HEK293T (cell line): ENCODE data around the gene ZNF813.

Source experiments
- ARNT ChIP-seq: fragments of 450-650 bp; IDR thresholded peaks from 2 replicates; pipeline ENCODE4 v1.6.1; 2017; ENCODE audit warnings: mild to moderate bottlenecking
- ELF4 ChIP-seq: fragments of 450-650 bp; IDR thresholded peaks from 2 replicates; pipeline ENCODE4 v1.6.1; 2017; ENCODE audit warnings: antibody characterized with exemption
- FOXA1 ChIP-seq: fragments of 450-650 bp; IDR thresholded peaks from 2 replicates; pipeline ENCODE4 v1.6.1; 2016; ENCODE audit warnings: mild to moderate bottlenecking
- FOXK2 ChIP-seq: fragments of 450-650 bp; IDR thresholded peaks from 2 replicates; pipeline ENCODE4 v1.6.1; 2016; ENCODE audit warnings: mild to moderate bottlenecking
- FOXM1 ChIP-seq: fragments of 450-650 bp; IDR thresholded peaks from 2 replicates; pipeline ENCODE4 v1.6.1; 2017; ENCODE audit warnings: mild to moderate bottlenecking, borderline replicate concordance
- HDGF ChIP-seq: fragments of 450-650 bp; IDR thresholded peaks from 2 replicates; pipeline ENCODE4 v1.6.1; 2017; ENCODE audit warnings: antibody characterized with exemption, borderline replicate concordance
- LEF1 ChIP-seq: fragments of 450-650 bp; IDR thresholded peaks from 2 replicates; pipeline ENCODE4 v1.6.1; 2017; ENCODE audit warnings: mild to moderate bottlenecking, borderline replicate concordance
- SP1 ChIP-seq: fragments of 450-650 bp; IDR thresholded peaks from 2 replicates; pipeline ENCODE4 v1.6.1; 2017
- SUZ12 ChIP-seq: fragments of 450-650 bp; IDR thresholded peaks from 2 replicates; pipeline ENCODE4 v1.6.1; 2016; ENCODE audit warnings: mild to moderate bottlenecking
- TARDBP ChIP-seq: fragments of 450-650 bp; IDR thresholded peaks from 2 replicates; pipeline ENCODE4 v1.6.1; 2016
- ZNF384 ChIP-seq: fragments of 450-650 bp; IDR thresholded peaks from 2 replicates; pipeline ENCODE4 v1.6.1; 2016

- TF ChIP-seq FOXA1 (no peak), SP1 (no peak), SUZ12 (no peak), FOXK2 (no peak), FOXM1 (no peak), ARNT (no peak), HDGF (no peak), ELF4 (no peak), TARDBP (no peak), LEF1 (no peak), ZNF384 (no peak)
Observed at GRCh38 chr19:53463263-53463662, 4.3 kb upstream of the ZNF813 start.
